ENCODE results near the gene RPP30.

RPP30 gene

DNA sequence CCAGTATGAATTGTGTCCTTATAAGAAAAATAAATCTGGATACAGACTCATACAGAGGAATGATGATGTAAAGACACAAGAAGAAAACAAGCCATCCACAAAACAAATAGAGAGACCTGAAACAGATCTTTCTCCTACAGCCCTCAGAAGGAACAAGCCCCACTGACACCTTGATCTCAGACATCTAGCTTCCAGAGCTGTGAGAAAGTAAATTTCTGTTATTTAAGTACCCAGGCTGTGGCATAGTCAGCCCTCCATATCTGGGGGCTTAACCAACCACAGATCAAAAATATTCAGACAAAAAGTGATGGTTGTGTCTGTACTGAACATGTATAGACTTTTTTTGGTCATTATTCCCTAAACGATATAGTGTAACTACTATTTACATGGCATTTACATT is 73.0 kb downstream of the RPP30 start:
- no peak for DNase-seq (ENCODE audit: low read depth)

DNA sequence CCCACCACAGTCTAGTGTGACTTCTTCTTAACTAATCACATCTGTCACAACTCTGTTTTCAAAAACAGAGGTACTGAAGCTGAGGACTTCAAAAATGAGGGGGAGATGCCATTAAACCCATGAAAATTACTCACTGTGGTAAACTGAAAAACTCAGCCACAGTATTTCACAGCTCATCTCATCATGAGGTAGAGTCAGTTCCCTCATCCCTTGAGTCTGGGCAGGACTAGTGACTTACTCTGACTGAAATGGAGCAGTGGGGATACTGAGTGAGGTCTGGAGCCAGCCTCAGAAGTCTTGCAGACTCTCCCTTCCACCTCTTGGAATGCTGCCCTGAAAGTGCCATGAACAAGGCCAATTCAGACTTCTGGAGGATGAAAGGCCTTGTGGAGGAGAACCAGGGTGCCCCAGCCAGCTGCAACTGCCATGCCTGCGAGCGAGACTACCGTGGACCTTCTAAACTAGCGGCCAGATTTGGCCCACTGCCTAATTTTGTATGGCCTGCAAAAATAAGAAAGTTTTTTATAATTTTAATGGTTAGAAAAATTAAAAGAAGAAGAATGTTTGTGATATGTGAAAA is 73.8 kb downstream of the RPP30 start:
- DNase-seq (ENCODE audit: low read depth) = no peak

DNA sequence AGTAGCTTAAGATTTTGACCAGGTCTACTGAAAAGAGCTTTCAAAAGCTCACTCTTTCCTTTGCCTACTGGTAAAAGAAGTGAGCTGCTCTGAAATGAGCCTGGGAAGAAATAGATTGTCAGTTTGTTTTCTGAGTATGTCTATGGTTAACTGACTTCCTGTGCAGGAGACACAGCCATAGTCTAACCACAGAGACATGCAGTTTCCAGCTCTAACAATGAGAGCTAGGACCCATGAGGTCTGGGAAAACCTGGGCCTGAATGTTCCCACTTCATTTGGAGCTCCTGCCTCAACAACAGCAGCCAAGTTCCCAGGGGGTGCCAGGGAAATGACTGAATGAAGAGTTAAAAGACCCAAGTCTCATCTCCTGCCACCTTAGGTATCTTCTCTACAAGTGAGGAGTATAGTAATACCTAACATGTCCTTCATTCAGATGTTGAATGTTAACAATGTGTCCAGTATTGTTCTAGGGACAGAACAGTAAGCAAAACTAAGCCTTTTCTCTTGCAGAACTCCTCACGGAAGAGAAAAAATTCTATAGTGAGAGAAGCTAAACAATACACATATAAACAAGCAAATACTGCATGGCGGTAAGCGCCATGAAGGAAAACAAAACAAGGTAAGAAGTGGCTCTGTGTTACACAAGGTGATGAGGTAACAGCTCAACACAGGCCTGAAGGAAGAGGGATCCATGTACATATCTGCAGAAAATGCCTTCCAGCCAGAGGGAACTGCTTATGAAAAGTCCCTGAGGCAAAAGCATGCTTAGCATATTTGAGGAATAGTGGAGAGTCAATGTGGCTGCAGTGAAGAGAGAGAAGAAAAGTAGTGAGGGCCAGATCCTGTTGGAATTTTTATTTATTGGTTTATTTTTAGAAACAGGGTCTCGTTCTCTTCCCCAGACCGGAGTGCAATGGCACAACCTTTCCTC is 75.5 kb downstream of the RPP30 start:
- no peak for DNase-seq (ENCODE audit: low read depth)

All from T-helper 22 cell (primary cell).